GM20000 (cell line): Measurements from ENCODE around the gene LCP2.

Experiments
- DNase-seq: peaks from one replicate; pipeline ENCODE4 v3.0.0; 2012; ENCODE audit warnings: low spot score
- TF ChIP-seq, protein P1 (sequence below): IDR thresholded peaks from 2 replicates; pipeline ENCODE4 v1.5.1; 2012; ENCODE audit warnings: mild to moderate bottlenecking, control low read depth; ENCODE audit errors: extremely low read depth, missing control alignments

LCP2 gene

GRCh38 chr5:170267431-170268152 is 30.0 kb downstream of the LCP2 start:
- peak; percentile 80 for DNase-seq
- TF ChIP-seq, protein P1, sequence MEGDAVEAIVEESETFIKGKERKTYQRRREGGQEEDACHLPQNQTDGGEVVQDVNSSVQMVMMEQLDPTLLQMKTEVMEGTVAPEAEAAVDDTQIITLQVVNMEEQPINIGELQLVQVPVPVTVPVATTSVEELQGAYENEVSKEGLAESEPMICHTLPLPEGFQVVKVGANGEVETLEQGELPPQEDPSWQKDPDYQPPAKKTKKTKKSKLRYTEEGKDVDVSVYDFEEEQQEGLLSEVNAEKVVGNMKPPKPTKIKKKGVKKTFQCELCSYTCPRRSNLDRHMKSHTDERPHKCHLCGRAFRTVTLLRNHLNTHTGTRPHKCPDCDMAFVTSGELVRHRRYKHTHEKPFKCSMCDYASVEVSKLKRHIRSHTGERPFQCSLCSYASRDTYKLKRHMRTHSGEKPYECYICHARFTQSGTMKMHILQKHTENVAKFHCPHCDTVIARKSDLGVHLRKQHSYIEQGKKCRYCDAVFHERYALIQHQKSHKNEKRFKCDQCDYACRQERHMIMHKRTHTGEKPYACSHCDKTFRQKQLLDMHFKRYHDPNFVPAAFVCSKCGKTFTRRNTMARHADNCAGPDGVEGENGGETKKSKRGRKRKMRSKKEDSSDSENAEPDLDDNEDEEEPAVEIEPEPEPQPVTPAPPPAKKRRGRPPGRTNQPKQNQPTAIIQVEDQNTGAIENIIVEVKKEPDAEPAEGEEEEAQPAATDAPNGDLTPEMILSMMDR = peak; percentile 64

GRCh38 chr5:170266570-170267381 is 30.8 kb downstream of the LCP2 start:
- TF ChIP-seq, protein P1 = no peak
- no peak for DNase-seq

- TF ChIP-seq, protein P1 = no peak
- DNase-seq = no peak
Measured at GRCh38 chr5:170265522-170265921, 32.1 kb downstream of the LCP2 start.

DNA sequence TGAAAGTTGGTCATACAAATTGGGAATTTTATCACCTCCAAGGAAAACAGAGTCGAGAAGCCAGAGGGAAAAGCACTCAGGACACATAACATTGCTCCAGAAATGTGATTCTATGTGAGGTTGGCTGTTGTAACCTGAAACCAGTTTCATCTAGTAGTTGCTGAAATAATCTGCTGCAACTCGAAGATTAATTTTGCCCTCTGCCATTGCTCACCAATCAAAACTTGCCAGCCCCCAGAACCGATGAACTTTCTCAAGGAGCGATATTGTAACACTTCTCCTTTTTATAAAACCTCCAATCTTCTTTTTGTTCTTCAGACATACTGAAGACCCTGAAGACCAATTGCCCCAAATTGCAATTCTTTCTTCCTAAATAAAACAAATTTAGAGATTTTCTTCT is 33.7 kb downstream of the LCP2 start:
- TF ChIP-seq, protein P1 = no peak
- no peak for DNase-seq

GRCh38 chr5:170262061-170263045 is 35.2 kb downstream of the LCP2 start:
- DNase-seq = no peak
- TF ChIP-seq, protein P1 = no peak

GRCh38 chr5:170261528-170262043 is 36.0 kb downstream of the LCP2 start:
- DNase-seq = no peak
- TF ChIP-seq, protein P1 = no peak
